HCT116 (cell line): ENCODE data around the gene TBKBP1.

Source experiments
- POLR2AphosphoS5 ChIP-seq: IDR thresholded peaks from 2 replicates; pipeline ENCODE4 v1.6.1; 2011; ENCODE audit warnings: mild to moderate bottlenecking, low read depth, low read length, moderate library complexity
- SIN3A ChIP-seq: IDR thresholded peaks from 2 replicates; pipeline ENCODE4 v1.6.1; 2012; ENCODE audit warnings: low read depth
- TCF7L2 ChIP-seq: IDR thresholded peaks from 2 replicates; pipeline ENCODE4 v1.7.0; 2011; ENCODE audit warnings: borderline replicate concordance, inconsistent platforms; ENCODE audit not compliant: insufficient read depth, insufficient read length; ENCODE audit errors: extremely low read depth
- ZFX ChIP-seq: fragments of 450-650 bp; IDR thresholded peaks from 2 replicates; pipeline ENCODE4 v1.6.1; 2017
- TF ChIP-seq, protein P1 (sequence below), 3 experiments: fragments of 200-600 bp in 1 of 3; sonication (generic) in 1 of 3; IDR thresholded peaks in 2 of 3; conservative IDR thresholded peaks in 1 of 3; 2 replicates each; pipeline ENCODE4 v1.5.1; 2012 to 2017; ENCODE audit warnings: low read depth in 2 of 3, low read length in 2 of 3, antibody characterized with exemption in 1 of 3, borderline replicate concordance in 1 of 3, control low read depth in 1 of 3, mild to moderate bottlenecking in 1 of 3, mixed read lengths in 1 of 3, mixed run types in 1 of 3, moderate library complexity in 1 of 3; ENCODE audit not compliant: insufficient read depth in 1 of 3
- TF ChIP-seq, protein P2 (sequence below): IDR thresholded peaks from 2 replicates; pipeline ENCODE4 v1.6.1; 2012

DNA sequence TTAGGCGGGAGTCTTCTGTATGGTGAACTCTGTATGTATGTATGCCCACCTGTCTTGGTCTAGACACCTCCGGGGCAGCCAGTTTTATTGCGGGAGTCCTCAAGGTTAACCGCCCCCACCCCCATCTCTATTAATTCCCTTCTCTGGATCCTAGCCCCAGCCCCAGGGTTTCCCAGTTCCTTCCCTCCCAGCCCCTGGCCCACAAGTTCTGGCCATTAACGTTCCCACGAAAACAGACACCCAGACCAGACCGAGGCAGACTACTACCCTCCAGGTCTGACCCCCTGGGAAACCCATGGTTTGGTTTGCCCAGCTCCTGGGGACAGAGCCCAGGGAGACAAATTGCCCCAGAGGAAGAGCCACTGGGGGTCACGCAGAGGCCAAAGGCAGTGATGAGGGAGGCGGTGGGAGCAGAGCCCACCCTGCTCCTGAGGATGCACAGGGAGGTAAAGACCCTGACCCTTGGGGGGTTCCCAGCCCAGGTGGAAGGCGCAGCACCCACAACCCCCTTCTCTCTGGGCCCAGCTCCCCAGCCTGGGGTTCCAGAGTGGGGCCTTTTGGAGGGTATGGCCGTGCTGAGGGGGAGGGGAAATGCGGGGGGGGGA is 8.5 kb downstream of the TBKBP1 start:
- TF ChIP-seq, protein P1, sequence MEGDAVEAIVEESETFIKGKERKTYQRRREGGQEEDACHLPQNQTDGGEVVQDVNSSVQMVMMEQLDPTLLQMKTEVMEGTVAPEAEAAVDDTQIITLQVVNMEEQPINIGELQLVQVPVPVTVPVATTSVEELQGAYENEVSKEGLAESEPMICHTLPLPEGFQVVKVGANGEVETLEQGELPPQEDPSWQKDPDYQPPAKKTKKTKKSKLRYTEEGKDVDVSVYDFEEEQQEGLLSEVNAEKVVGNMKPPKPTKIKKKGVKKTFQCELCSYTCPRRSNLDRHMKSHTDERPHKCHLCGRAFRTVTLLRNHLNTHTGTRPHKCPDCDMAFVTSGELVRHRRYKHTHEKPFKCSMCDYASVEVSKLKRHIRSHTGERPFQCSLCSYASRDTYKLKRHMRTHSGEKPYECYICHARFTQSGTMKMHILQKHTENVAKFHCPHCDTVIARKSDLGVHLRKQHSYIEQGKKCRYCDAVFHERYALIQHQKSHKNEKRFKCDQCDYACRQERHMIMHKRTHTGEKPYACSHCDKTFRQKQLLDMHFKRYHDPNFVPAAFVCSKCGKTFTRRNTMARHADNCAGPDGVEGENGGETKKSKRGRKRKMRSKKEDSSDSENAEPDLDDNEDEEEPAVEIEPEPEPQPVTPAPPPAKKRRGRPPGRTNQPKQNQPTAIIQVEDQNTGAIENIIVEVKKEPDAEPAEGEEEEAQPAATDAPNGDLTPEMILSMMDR (IDR thresholded peaks at IDR 0.05 in 2 of 3, conservative IDR thresholded peaks at IDR 0.05 in 1 of 3; ENCODE audit: borderline replicate concordance in 1 of 3, insufficient read depth in 1 of 3, low read depth in 2 of 3, low read length in 2 of 3) = no peak
- TF ChIP-seq POLR2AphosphoS5 = no peak
- TF ChIP-seq, protein P2, sequence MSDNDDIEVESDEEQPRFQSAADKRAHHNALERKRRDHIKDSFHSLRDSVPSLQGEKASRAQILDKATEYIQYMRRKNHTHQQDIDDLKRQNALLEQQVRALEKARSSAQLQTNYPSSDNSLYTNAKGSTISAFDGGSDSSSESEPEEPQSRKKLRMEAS = no peak
- no peak for TF ChIP-seq ZFX
- TF ChIP-seq TCF7L2 = no peak
- no peak for TF ChIP-seq SIN3A
